Measurements from ENCODE around the gene SARDH.

- TF ChIP-seq CTCF (IDR thresholded peaks at IDR 0.05; ENCODE audit: low read depth, low read length, poor library complexity, severe bottlenecking) (no peak), EZH2phosphoT487 (IDR thresholded peaks at IDR 0.05; ENCODE audit: borderline replicate concordance, low read length) (no peak)
Observed at GRCh38 chr9:133762488-133763271, 24.5 kb upstream of the SARDH start.
